Measurements from ENCODE around the gene FGF3. TPM values are rescaled to one million over a fixed set of nuclear protein-coding genes. Genes with fewer than 3 reads are reported as not detected.

Gene FGF3
- total RNA-seq, 1 donor from 2014 or later: not detected

GRCh38 chr11:69815973-69816372, 3.2 kb downstream of the FGF3 start:
- Histone ChIP-seq H3K4me3 (no peak overlapping the region), H3K36me3 (no peaks in the 10 kb centered on the region), H3K9me3 (replicated peaks) (no peaks in the 10 kb centered on the region), H3K27ac (replicated peaks) (no peak overlapping the region), H3K4me1 (peaks cover 16% of the 10 kb centered on the region), H3K27me3 (ENCODE audit: low read depth) (peaks cover 90% of the 10 kb centered on the region)
- intact Hi-C loops (cut with micrococcal nuclease): no loop called here
- no peak for DNase-seq
- TF ChIP-seq CTCF (IDR thresholded peaks at IDR 0.05; ENCODE audit: borderline replicate concordance): no peak

- intact Hi-C loops (cut with micrococcal nuclease): no loop called here
- Histone ChIP-seq H3K4me3 (no peak overlapping the region), H3K4me1 (peaks cover 16% of the 10 kb centered on the region), H3K36me3 (no peaks in the 10 kb centered on the region), H3K27me3 (ENCODE audit: low read depth) (peaks cover 88% of the 10 kb centered on the region), H3K27ac (replicated peaks) (no peak overlapping the region), H3K9me3 (replicated peaks) (no peaks in the 10 kb centered on the region)
- no peak for TF ChIP-seq CTCF (IDR thresholded peaks at IDR 0.05; ENCODE audit: borderline replicate concordance)
- DNase-seq: no peak
These were observed 4.3 kb downstream of the FGF3 start for GRCh38 chr11:69814902-69815301.

GRCh38 chr11:69814411-69814810, 4.8 kb downstream of the FGF3 start:
- Histone ChIP-seq H3K9me3 (replicated peaks) (no peaks in the 10 kb centered on the region), H3K36me3 (no peaks in the 10 kb centered on the region), H3K4me3 (no peak overlapping the region), H3K27ac (replicated peaks) (no peak overlapping the region), H3K27me3 (ENCODE audit: low read depth) (peaks cover 87% of the 10 kb centered on the region), H3K4me1 (peaks cover 16% of the 10 kb centered on the region)
- DNase-seq: no peak
- TF ChIP-seq CTCF (IDR thresholded peaks at IDR 0.05; ENCODE audit: borderline replicate concordance): no peak
- intact Hi-C loops (cut with micrococcal nuclease): no loop called here

- DNase-seq: no peak
- H3K27me3 ChIP-seq (ENCODE audit: low read depth): peaks cover 85% of the 10 kb centered on the region
- H3K4me3 ChIP-seq: no peak overlapping the region
- no peak for TF ChIP-seq CTCF (IDR thresholded peaks at IDR 0.05; ENCODE audit: borderline replicate concordance)
- no peaks in the 10 kb centered on the region for H3K36me3 ChIP-seq
- intact Hi-C loops (cut with micrococcal nuclease): no loop called here
- no peak overlapping the region for H3K27ac ChIP-seq (replicated peaks)
- H3K4me1 ChIP-seq: peaks cover 16% of the 10 kb centered on the region
- no peaks in the 10 kb centered on the region for H3K9me3 ChIP-seq (replicated peaks)
These were observed 5.4 kb downstream of the FGF3 start for GRCh38 chr11:69813839-69814238.

GRCh38 chr11:69812946-69813345, 6.3 kb downstream of the FGF3 start:
- intact Hi-C loops (cut with micrococcal nuclease): no loop called here
- Histone ChIP-seq H3K27ac (replicated peaks) (no peak overlapping the region), H3K9me3 (replicated peaks) (no peaks in the 10 kb centered on the region), H3K4me3 (no peak overlapping the region), H3K36me3 (no peaks in the 10 kb centered on the region), H3K27me3 (ENCODE audit: low read depth) (peaks cover 83% of the 10 kb centered on the region), H3K4me1 (peaks cover 10% of the 10 kb centered on the region)
- TF ChIP-seq CTCF (IDR thresholded peaks at IDR 0.05; ENCODE audit: borderline replicate concordance): no peak
- no peak for DNase-seq

GRCh38 chr11:69812256-69812655, 7.0 kb downstream of the FGF3 start:
- H3K27me3 ChIP-seq (ENCODE audit: low read depth): peaks cover 79% of the 10 kb centered on the region
- no peak for TF ChIP-seq CTCF (IDR thresholded peaks at IDR 0.05; ENCODE audit: borderline replicate concordance)
- H3K4me1 ChIP-seq: peaks cover 3% of the 10 kb centered on the region
- H3K27ac ChIP-seq (replicated peaks): no peak overlapping the region
- intact Hi-C loops (cut with micrococcal nuclease): no loop called here
- H3K4me3 ChIP-seq: no peak overlapping the region
- DNase-seq: no peak
- H3K36me3 ChIP-seq: no peaks in the 10 kb centered on the region
- H3K9me3 ChIP-seq (replicated peaks): no peaks in the 10 kb centered on the region
